D341Med (cell line): Measurements from ENCODE around the gene EPS8.
"Not testable (repeated sequence)": the region's sequence is repeated elsewhere in the genome, so short reads cannot be mapped to it uniquely, and the experiment has no call there.

Experiments
- DNase-seq: peaks from one replicate; pipeline ENCODE4 v3.0.0; 2012; ENCODE audit warnings: low spot score

The EPS8 gene

GRCh38 chr12:15756822-15757221, 32.4 kb downstream of the EPS8 start:
- no peak for DNase-seq

GRCh38 chr12:15754233-15754632, 35.0 kb downstream of the EPS8 start:
- DNase-seq: no peak

GRCh38 chr12:15752785-15753184, 36.4 kb downstream of the EPS8 start:
- no peak for DNase-seq

GRCh38 chr12:15751741-15752140, 37.4 kb downstream of the EPS8 start:
- no peak for DNase-seq

- DNase-seq: no peak
Measured at GRCh38 chr12:15749937-15750336, 39.3 kb downstream of the EPS8 start.

GRCh38 chr12:15741870-15742269, 47.3 kb downstream of the EPS8 start:
- DNase-seq: not testable (repeated sequence)

- DNase-seq: no peak
Measured at GRCh38 chr12:15741082-15741481, 48.1 kb downstream of the EPS8 start.

- not testable (repeated sequence) for DNase-seq
Measured at GRCh38 chr12:15740389-15740788, 48.8 kb downstream of the EPS8 start.

GRCh38 chr12:15738438-15739015, 50.7 kb downstream of the EPS8 start:
- no peak for DNase-seq

GRCh38 chr12:15735837-15736615, 53.2 kb downstream of the EPS8 start:
- no peak for DNase-seq

- DNase-seq: no peak
Measured at GRCh38 chr12:15733136-15733535, 56.1 kb downstream of the EPS8 start.

- no peak for DNase-seq
Measured at GRCh38 chr12:15732341-15733061, 56.7 kb downstream of the EPS8 start.

- no peak for DNase-seq
Measured at GRCh38 chr12:15731940-15732339, 57.2 kb downstream of the EPS8 start.

- no peak for DNase-seq
Measured at GRCh38 chr12:15729097-15729496, 60.1 kb downstream of the EPS8 start.

- no peak for DNase-seq
Measured at GRCh38 chr12:15728118-15728598, 61.0 kb downstream of the EPS8 start.

- no peak for DNase-seq
Measured at GRCh38 chr12:15726878-15727150, 62.4 kb downstream of the EPS8 start.

GRCh38 chr12:15726027-15726877, 62.9 kb downstream of the EPS8 start:
- no peak for DNase-seq

- no peak for DNase-seq
Measured at GRCh38 chr12:15722951-15723350, 66.2 kb downstream of the EPS8 start.

- DNase-seq: no peak
Measured at GRCh38 chr12:15721316-15722115, 67.7 kb downstream of the EPS8 start.

GRCh38 chr12:15720295-15720694, 68.9 kb downstream of the EPS8 start:
- DNase-seq: no peak

GRCh38 chr12:15719230-15719629, 70.0 kb downstream of the EPS8 start:
- no peak for DNase-seq
